B cell (primary cell): ENCODE results near the gene ASIC3. TPM values are rescaled to one million over a fixed set of nuclear protein-coding genes. Genes with fewer than 3 reads are reported as not detected.

ENCODE experiments used
- ATAC-seq: fragments of 200-7000 bp; cut with Tn5 transposase; one replicate; pipeline ENCODE4 v1.10.0; 2021; ENCODE audit warnings: low read depth, mild to moderate bottlenecking, moderate number of reproducible peaks, moderate library complexity
- CTCF ChIA-PET: fragments of 350-600 bp; sonication (Branson Sonifier 250); formaldehyde crosslinking; loops from one replicate; lab custom pipeline; 2021; ENCODE audit warnings: antibody characterized with exemption, inconsistent platforms; lab: Charles Lee
- POLR2A ChIA-PET: fragments of 350-600 bp; sonication (Branson Sonifier 250); formaldehyde crosslinking; loops from one replicate; lab custom pipeline; 2021; ENCODE audit warnings: antibody characterized with exemption; lab: Charles Lee
- DNase-seq: peaks from one replicate; pipeline ENCODE4 v3.0.0; 2013
- H2AFZ ChIP-seq: 2 replicates; pipeline ENCODE4 v1.6.1; 2012; ENCODE audit warnings: mild to moderate bottlenecking, low read depth, low read length; ENCODE audit not compliant: insufficient read depth, poor library complexity, severe bottlenecking
- H3K27ac ChIP-seq, 2 donors: 1 replicate in 1 of 2; 2 replicates in 1 of 2; pipeline ENCODE4 v1.5.1; 2012 to 2013; ENCODE audit warnings: low read length in 2 of 2, mild to moderate bottlenecking in 2 of 2, moderate library complexity in 1 of 2
- H3K27me3 ChIP-seq, 4 experiments: fragments of 200-600 bp in 1 of 4; sonication (generic) in 1 of 4; replicated peaks in 1 of 4; 1 replicate in 2 of 4; 2 replicates in 2 of 4; pipeline versions ENCODE4 v1.6.1 to v1.7.0; 2013 to 2016; ENCODE audit warnings: low read length in 3 of 4, mild to moderate bottlenecking in 2 of 4, mixed read lengths in 1 of 4, moderate library complexity in 1 of 4; ENCODE audit not compliant: insufficient read depth in 4 of 4, control insufficient read depth in 3 of 4; ENCODE audit errors: control extremely low read depth in 1 of 4
- H3K36me3 ChIP-seq, 2 experiments: replicated peaks in 1 of 2; 1 replicate in 1 of 2; 2 replicates in 1 of 2; pipeline versions ENCODE4 v1.6.1 to v1.7.1; 2013; ENCODE audit warnings: low read length in 1 of 2; ENCODE audit not compliant: insufficient read depth in 2 of 2, control insufficient read depth in 1 of 2; ENCODE audit errors: control extremely low read depth in 1 of 2, extremely low read depth in 1 of 2
- H3K4me1 ChIP-seq, 2 donors: fragments of 200-600 bp in 1 of 2; sonication (generic) in 1 of 2; 1 replicate in 1 of 2; 2 replicates in 1 of 2; pipeline versions ENCODE4 v1.5.1 to v1.6.1; 2013 to 2017; ENCODE audit warnings: low read length in 2 of 2; ENCODE audit not compliant: control insufficient read depth in 2 of 2, insufficient read depth in 2 of 2
- H3K4me2 ChIP-seq: replicated peaks from 2 replicates; pipeline ENCODE3; 2012; ENCODE audit warnings: mild to moderate bottlenecking, low read depth, low read length; ENCODE audit not compliant: poor library complexity, severe bottlenecking
- H3K4me3 ChIP-seq, 5 experiments: fragments of 200-600 bp in 1 of 5; sonication (generic) in 1 of 5; 1 replicate in 3 of 5; 2 replicates in 2 of 5; pipeline versions ENCODE4 v1.5.1 to v1.7.0; 2011 to 2016; ENCODE audit warnings: low read length in 4 of 5, mild to moderate bottlenecking in 4 of 5, low read depth in 2 of 5, control low read depth in 1 of 5, moderate library complexity in 1 of 5; ENCODE audit not compliant: insufficient read depth in 1 of 5; ENCODE audit errors: control extremely low read depth in 1 of 5, extremely low read depth in 1 of 5
- H3K79me2 ChIP-seq: fragments of 200-600 bp; sonication (generic); one replicate; pipeline ENCODE4 v1.6.0; 2016; ENCODE audit warnings: low read length; ENCODE audit not compliant: control insufficient read depth, insufficient read depth
- H3K9ac ChIP-seq: fragments of 200-600 bp; sonication (generic); 2 replicates; pipeline ENCODE4 v1.6.1; 2017; ENCODE audit warnings: mild to moderate bottlenecking, low read length, moderate library complexity
- H3K9me3 ChIP-seq, 3 donors: one replicate each; pipeline versions ENCODE4 v1.6.1 to v1.7.1; 2013; ENCODE audit warnings: low read length in 2 of 3; ENCODE audit not compliant: control insufficient read depth in 2 of 3, insufficient read depth in 1 of 3; ENCODE audit errors: control extremely low read depth in 1 of 3
- H4K20me1 ChIP-seq: 2 replicates; pipeline ENCODE4 v1.6.0; 2012; ENCODE audit warnings: mild to moderate bottlenecking, low read length; ENCODE audit not compliant: insufficient read depth, control insufficient read depth, poor library complexity, severe bottlenecking
- H3K27ac Mint-ChIP-seq: one replicate; pipeline ENCODE4 v1.8.0; 2021; ENCODE audit warnings: mixed read lengths
- H3K27me3 Mint-ChIP-seq: one replicate; pipeline ENCODE4 v1.8.0; 2021; ENCODE audit warnings: mixed read lengths
- H3K4me1 Mint-ChIP-seq: one replicate; pipeline ENCODE4 v1.8.0; 2021; ENCODE audit warnings: mixed read lengths
- H3K4me3 Mint-ChIP-seq: one replicate; pipeline ENCODE4 v1.8.0; 2021; ENCODE audit warnings: mixed read lengths
- H3K9me3 Mint-ChIP-seq: one replicate; pipeline ENCODE4 v1.8.0; 2022; ENCODE audit warnings: mixed read lengths; ENCODE audit not compliant: insufficient read depth
- CTCF ChIP-seq: fragments of 200-600 bp; IDR thresholded peaks from one replicate; pipeline ENCODE4 v1.8.0; 2022; ENCODE audit warnings: antibody characterized with exemption, mild to moderate bottlenecking
- EZH2 ChIP-seq: IDR thresholded peaks from 2 replicates; pipeline ENCODE4 v1.6.1; 2012; ENCODE audit warnings: borderline replicate concordance, low read depth, mild to moderate bottlenecking, moderate library complexity, low read length; ENCODE audit not compliant: insufficient read depth, poor library complexity, severe bottlenecking
- WGBS: methylation state at CpG from one replicate; pipeline ENCODE4 v1.1.5; 2013; ENCODE audit warnings: missing lambda C conversion rate; ENCODE audit not compliant: insufficient coverage; 5-methylcytosine and 5-hydroxymethylcytosine counted together
- intact Hi-C: fragments of 100-400 bp; cut with micrococcal nuclease; formaldehyde crosslinking; loops from one replicate; pipeline ENCODE4 v1.10.0; 2022
- polyA plus RNA-seq: library from polyadenylated mRNA; depleted of rRNA; stranded (reverse); fragments of >200 nt; gene quantifications from 2 replicates; pipeline ENCODE4 v1.2.3, GENCODE V29; 2012
- total RNA-seq, 2 donors: library from RNA; stranded (reverse); fragments of 120-200 nt in 1 of 2; gene quantifications; 1 replicate in 1 of 2; 2 replicates in 1 of 2; pipeline versions ENCODE4 v1.2.3 to v1.2.4, GENCODE V29; 2013 to 2022

Gene ASIC3
- total and polyA plus RNA-seq, 2 donors (not counting 1 experiment from before 2014, with no cell fraction given) = 4.8 to 5.0 TPM

GRCh38 chr7:151095123-151095797 lies 46.9 kb downstream of the ASIC3 start:
- H3K4me3 ChIP-seq = no peak overlapping the region
- no peaks in the 10 kb centered on the region for H3K4me1 ChIP-seq
- H3K79me2 ChIP-seq = no peaks in the 10 kb centered on the region
- H3K4me3 Mint-ChIP-seq = no peak overlapping the region
- H3K36me3 ChIP-seq = no peaks in the 10 kb centered on the region
- H3K4me2 ChIP-seq = no peak overlapping the region
- H3K9ac ChIP-seq = no peak overlapping the region
- POLR2A ChIA-PET = no interaction called here
- no peaks in the 10 kb centered on the region for H3K4me1 Mint-ChIP-seq
- H3K9me3 ChIP-seq = no peaks in the 10 kb centered on the region
- H3K27me3 Mint-ChIP-seq = peaks cover 7% of the 10 kb centered on the region
- CTCF ChIA-PET = interaction anchor here (1.1 kb wide), 1 partner anchor 15 kb away, joined by 3 read pairs; no protein-coding TSS in a partner anchor
- 92% methylated on average over 8 of the region's 10 CpGs for WGBS
- no peak for ATAC-seq
- no peak overlapping the region for H3K27ac ChIP-seq
- no peak overlapping the region for H3K27ac Mint-ChIP-seq
- H3K27me3 ChIP-seq = peaks cover 0 to 3% (median 0%) of the 10 kb centered on the region in 4 experiments
- intact Hi-C loops = no loop called here
- no peaks in the 10 kb centered on the region for H3K9me3 Mint-ChIP-seq
- no peak overlapping the region for H2AFZ ChIP-seq
- DNase-seq = no peak
- no peak for TF ChIP-seq CTCF
- TF ChIP-seq EZH2 = no peak
- no peaks in the 10 kb centered on the region for H4K20me1 ChIP-seq

- Mint-ChIP-seq H3K27me3 (peaks cover 7% of the 10 kb centered on the region), H3K4me1 (no peaks in the 10 kb centered on the region), H3K4me3 (no peak overlapping the region), H3K9me3 (no peaks in the 10 kb centered on the region), H3K27ac (no peak overlapping the region)
- Histone ChIP-seq H3K36me3 (no peaks in the 10 kb centered on the region), H3K4me3 (no peak overlapping the region), H3K9me3 (no peaks in the 10 kb centered on the region), H3K4me2 (no peak overlapping the region), H2AFZ (no peak overlapping the region), H3K4me1 (no peaks in the 10 kb centered on the region), H4K20me1 (no peaks in the 10 kb centered on the region), H3K27me3 (peaks cover 0 to 3% (median 0%) of the 10 kb centered on the region in 4 experiments), H3K9ac (no peak overlapping the region), H3K27ac (no peak overlapping the region), H3K79me2 (no peaks in the 10 kb centered on the region)
- TF ChIP-seq CTCF = no peak
- TF ChIP-seq EZH2 = no peak
- intact Hi-C loops = no loop called here
- ChIA-PET CTCF (interaction anchor here (1.1 kb wide), 1 partner anchor 14 kb away, joined by 3 read pairs; no protein-coding TSS in a partner anchor), POLR2A (no interaction called here)
- 93% methylated on average over 17 of the region's 17 CpGs for WGBS
- ATAC-seq (no peak), DNase-seq (no peak)
Observed at GRCh38 chr7:151095828-151096475, 47.6 kb downstream of the ASIC3 start.
